C4-2B (cell line): ENCODE measurements around the gene KYNU.

ENCODE experiments used
- CTCF ChIP-seq: fragments of 450-650 bp; conservative IDR thresholded peaks from 2 replicates; pipeline ENCODE4 v1.5.1; 2017; ENCODE audit warnings: mild to moderate bottlenecking
- ZFX ChIP-seq: fragments of 450-650 bp; IDR thresholded peaks from 2 replicates; pipeline ENCODE4 v1.6.1; 2017

GRCh38 chr2:142853912-142854311 is 23.6 kb upstream of the KYNU start:
- TF ChIP-seq CTCF (no peak), ZFX (no peak)
